NCI-H524 (cell line): Measurements from ENCODE around the gene AANAT.

Source experiments
- DNase-seq, 2 experiments: peaks; one replicate each; lab custom pipeline; 2025; lab: John Stamatoyannopoulos, UW

The AANAT gene

GRCh38 chr17:76467366-76467765, at the start of gene AANAT:
AANAT (plus strand) TSS chr17:76467603; CDS start chr17:76468747, 1,144 bp downstream.
- DNase-seq, result peak; percentile 100

GRCh38 chr17:76419576-76420260, 47.7 kb upstream of the AANAT start:
- no peak for DNase-seq

- DNase-seq, result no peak
Observed at GRCh38 chr17:76420356-76421043, 46.9 kb upstream of the AANAT start.

- no peak for DNase-seq
Observed at GRCh38 chr17:76421044-76421407, 46.4 kb upstream of the AANAT start.

GRCh38 chr17:76422406-76422805, 45.0 kb upstream of the AANAT start:
- no peak for DNase-seq

- no peak for DNase-seq
Observed at GRCh38 chr17:76422860-76423259, 44.5 kb upstream of the AANAT start.

GRCh38 chr17:76426853-76427252, 40.5 kb upstream of the AANAT start:
- no peak for DNase-seq

- no peak for DNase-seq
Observed at GRCh38 chr17:76427501-76428231, 39.7 kb upstream of the AANAT start.

GRCh38 chr17:76428511-76428910, 38.9 kb upstream of the AANAT start:
- no peak for DNase-seq

GRCh38 chr17:76431509-76431908, 35.9 kb upstream of the AANAT start:
- DNase-seq, result no peak

- DNase-seq, result no peak
Observed at GRCh38 chr17:76432004-76432403, 35.4 kb upstream of the AANAT start.

- DNase-seq, result no peak
Observed at GRCh38 chr17:76432712-76433336, 34.6 kb upstream of the AANAT start.

- DNase-seq, result no peak
Observed at GRCh38 chr17:76433693-76434092, 33.7 kb upstream of the AANAT start.

- DNase-seq, result no peak
Observed at GRCh38 chr17:76434870-76435269, 32.5 kb upstream of the AANAT start.

GRCh38 chr17:76435751-76436150, 31.7 kb upstream of the AANAT start:
- DNase-seq, result no peak

- peak in 1 of 2 experiments; percentile 31 for DNase-seq
Observed at GRCh38 chr17:76437467-76438402, 29.7 kb upstream of the AANAT start.

- no peak for DNase-seq
Observed at GRCh38 chr17:76438906-76439305, 28.5 kb upstream of the AANAT start.

- no peak for DNase-seq
Observed at GRCh38 chr17:76439314-76439928, 28.0 kb upstream of the AANAT start.

GRCh38 chr17:76440751-76441362, 26.5 kb upstream of the AANAT start:
- DNase-seq, result no peak

- no peak for DNase-seq
Observed at GRCh38 chr17:76441686-76442340, 25.6 kb upstream of the AANAT start.
